ENCODE data around the gene CAPN9.

CAPN9 gene

DNA sequence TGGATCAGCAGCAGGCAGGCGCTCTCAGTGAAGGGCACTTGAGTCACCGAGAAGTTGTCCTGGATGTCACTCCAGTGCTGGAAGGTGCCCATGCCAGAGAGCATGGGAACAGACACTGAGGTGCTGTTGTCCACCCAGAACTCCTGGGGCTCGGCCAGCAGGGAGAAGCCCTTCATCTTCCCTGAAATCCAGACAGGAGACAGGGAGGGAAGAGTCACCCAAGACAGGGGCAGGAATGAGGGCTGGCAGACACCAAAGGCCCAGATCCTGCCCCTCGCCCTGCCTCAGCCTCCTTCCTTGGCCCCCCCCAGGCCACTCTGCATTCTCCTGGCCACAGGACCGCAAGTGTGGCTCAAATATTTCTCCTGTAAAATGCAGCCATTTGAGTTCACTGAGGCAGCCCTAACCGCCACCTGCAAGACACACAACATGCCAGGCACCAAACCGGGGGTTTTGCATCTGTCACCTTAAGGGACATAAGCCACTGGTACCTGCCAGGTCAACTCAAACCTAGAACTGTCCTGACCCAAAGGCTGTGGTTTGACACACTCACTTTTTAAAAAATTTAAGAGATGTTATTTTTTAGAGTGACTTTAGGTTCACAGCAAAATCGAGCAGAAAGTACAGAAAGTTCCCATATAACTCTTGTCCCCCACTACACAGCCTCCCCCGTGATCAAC is 41.0 kb upstream of the CAPN9 start:
- DNase-seq (ENCODE audit: insufficient read length, low spot score), result no peak
- TF ChIP-seq POLR2A (IDR thresholded peaks at IDR 0.05; ENCODE audit: low read depth, low read length), result no peak
- no peak for FAIRE-seq

DNA sequence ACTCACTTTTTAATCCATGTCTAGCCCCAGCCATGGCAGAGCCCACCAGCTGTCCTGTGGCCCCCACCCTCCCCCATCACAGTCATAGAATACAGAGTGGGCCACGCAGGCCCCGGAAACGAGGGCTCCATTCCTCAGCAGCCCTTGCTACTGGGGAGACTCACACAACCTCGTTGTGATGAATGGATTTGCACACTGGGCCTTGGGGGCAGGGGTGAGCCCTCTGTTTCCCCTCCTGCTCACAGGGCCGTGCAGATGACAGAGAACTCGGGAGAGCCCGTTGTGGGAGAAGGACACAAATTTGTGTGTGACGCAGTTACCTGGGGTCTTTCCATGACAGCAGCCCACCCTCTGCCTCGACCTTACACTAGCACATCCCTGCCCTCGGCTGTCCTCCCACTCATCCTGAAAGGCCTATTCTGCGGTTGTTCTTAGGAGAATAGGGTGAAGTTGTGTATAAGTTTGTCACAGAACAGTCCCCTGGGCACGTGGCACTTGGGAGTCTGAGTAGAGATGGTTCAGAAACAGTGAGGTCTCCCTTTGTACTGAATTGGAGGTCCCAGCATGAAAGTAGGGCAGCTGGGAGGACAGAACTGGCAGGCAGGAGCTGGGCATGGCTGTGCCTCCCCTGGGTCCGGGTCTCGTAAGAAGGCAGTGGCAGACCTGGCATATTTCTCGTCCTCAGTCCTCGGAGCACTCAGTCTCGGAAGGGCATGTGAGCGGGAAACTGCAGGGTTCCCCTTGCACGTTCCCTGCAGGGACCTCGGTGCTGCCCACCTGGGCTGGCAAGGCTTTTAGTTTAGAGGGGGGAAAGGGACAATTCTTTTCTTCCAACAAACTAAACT is 40.1 kb upstream of the CAPN9 start:
- no peak for TF ChIP-seq POLR2A (IDR thresholded peaks at IDR 0.05; ENCODE audit: low read depth, low read length)
- no peak for FAIRE-seq
- no peak for DNase-seq (ENCODE audit: insufficient read length, low spot score)

DNA sequence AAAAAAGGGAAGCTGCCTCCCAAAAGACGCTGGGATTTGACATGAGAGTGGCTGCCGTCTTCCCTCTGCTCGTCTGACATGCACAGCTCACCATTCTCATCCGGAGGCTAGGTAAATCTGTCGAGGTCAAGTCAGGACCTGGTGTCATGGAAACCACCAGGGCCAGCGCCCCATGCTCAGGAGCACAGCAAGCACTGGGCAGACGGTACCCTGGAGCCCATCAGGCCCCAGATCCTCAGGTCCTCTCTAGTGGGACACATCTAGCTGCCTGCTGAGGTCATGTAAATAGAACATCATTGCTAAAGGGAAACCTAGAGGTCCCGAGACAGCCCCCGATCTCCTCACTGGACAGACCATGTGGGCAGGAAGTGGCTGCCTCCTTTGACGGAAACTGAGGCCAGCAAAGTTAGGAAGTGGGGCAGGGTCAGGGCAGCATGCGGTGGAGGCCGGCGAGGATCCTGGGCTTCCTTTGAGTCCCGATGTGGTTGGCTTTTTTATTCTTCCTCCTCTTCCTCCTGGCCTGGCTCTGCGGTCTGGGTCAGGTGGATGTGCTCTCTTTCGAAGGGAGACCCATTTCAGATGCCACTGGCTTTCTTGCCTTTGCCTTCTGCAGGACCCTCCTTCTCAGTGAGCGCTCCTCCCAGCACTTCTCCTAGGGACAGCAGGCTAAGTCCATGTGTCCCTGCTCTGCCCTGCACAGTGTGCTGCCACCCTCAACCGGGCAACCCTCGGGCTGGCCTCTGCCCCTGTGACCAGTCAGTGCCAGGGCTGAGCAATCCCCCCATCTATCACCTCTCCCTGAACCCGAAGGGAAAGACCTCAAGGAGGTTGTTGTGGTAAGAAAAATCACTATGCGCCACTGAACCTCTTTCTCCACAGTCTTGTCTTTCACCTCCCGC is 39.2 kb upstream of the CAPN9 start:
- no peak for TF ChIP-seq POLR2A (IDR thresholded peaks at IDR 0.05; ENCODE audit: low read depth, low read length)
- DNase-seq (ENCODE audit: insufficient read length, low spot score), result no peak
- FAIRE-seq, result no peak

DNA sequence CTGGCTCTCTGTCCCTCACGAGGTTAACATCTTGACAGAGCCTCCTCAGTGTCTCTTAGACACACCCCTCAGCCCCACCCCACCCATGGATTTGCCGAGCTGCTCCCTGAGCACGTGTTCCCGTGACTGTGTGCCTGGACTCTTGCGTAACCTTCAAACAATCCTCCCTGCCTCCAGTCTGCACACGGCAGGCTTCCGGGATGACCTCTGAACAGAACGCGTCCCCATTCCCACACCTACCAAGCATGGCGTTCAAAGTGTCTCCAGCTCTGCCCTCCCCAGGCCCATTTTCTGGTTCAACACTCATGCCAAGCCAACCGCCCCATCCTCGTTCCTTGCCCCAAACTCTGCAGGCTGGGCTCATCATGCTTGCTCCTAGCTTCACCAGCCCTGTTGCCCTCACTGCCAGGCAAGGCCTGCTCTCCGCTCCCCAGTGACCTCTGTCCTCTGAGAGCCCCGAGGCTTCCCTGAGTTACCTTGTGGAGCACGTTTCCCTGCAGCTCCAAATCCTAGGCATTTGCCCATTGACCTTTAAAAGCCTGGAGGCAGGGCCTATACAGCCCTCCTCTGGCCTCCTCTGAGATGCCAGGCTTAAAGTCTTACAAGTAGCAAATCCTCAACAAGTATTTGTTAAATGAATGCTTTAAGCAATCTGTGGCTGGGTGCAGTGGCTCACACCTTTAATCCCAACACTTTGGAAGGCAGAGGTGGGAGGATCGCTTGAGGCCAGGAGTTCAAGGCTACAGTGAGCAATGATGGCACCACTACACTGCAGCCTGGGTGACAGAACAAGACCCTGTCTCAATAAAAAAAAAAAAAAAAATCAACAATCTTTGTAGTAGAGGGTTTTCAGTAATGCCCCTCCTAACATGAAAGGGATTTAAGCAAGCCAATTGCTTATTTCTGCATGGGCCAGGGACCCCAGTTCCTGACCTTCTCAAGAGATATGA is 38.3 kb upstream of the CAPN9 start:
- FAIRE-seq, result no peak

DNA sequence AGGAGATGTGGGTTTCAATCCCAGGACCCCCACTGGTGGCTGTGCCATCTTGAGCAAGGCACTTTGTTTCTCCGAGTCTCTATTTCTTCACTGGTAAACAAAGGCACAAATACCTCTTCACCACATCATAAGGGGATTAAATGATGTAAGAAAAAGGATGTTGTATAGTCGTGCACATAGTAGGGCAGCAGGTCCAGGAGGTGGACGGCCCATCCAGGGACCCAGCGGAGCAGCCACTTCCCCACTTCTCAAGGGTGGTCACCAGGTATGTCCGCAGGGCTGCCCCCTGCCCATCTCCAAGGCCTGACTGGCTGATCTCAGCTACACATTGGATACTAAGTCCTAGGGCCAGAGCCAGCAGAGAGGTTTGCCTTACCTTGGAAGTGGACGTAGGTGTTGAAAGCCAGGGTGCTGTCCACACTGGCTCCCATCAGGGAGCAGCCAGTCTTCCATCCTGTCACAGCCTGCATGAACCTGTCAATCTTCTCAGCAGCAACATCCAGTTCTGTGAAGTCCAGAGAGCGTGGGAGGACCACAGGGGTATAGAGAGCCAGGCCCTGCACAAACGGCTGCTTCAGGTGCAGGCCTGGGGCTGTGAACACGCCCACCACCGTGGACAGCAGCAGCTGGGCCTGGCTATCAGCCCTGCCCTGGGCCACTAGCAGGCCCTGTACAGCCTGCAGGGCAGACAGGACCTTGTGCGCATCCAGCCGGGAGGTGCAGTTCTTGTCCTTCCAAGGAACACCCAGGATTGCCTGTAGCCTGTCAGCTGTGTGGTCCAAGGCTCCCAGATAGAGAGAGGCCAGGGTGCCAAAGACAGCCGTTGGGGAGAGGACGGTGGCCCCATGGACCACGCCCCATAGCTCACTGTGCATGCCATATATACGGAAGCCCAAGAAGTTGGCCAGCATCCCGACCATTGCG is 37.3 kb upstream of the CAPN9 start:
- no peak for DNase-seq (ENCODE audit: insufficient read length, low spot score)
- TF ChIP-seq POLR2A (IDR thresholded peaks at IDR 0.05; ENCODE audit: low read depth, low read length), result no peak
- no peak for FAIRE-seq

More for the DNA sequence above, 38.3 kb upstream of the CAPN9 start:
- TF ChIP-seq POLR2A (IDR thresholded peaks at IDR 0.05; ENCODE audit: low read depth, low read length), result no peak
- DNase-seq (ENCODE audit: insufficient read length, low spot score), result no peak

DNA sequence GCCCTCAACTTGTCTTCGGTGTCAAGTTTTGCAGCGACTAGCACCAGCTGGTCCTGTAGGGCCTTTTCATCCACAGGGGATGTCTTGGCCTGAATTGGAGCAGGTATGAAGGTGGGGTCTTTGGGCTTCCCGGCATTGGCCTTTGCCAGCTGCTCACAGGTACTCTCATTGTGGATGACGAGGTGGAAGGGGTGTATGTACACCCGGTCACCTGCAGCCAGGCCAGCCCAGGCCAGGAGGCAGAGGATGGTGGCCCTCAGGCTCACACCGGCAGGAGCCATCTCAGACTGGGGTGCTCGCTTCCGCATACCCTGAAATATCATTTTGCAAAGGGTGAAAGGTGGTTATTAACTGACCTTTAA is 36.7 kb upstream of the CAPN9 start:
- no peak for FAIRE-seq
- TF ChIP-seq POLR2A (IDR thresholded peaks at IDR 0.05; ENCODE audit: low read depth, low read length), result no peak
- no peak for DNase-seq (ENCODE audit: insufficient read length, low spot score)

DNA sequence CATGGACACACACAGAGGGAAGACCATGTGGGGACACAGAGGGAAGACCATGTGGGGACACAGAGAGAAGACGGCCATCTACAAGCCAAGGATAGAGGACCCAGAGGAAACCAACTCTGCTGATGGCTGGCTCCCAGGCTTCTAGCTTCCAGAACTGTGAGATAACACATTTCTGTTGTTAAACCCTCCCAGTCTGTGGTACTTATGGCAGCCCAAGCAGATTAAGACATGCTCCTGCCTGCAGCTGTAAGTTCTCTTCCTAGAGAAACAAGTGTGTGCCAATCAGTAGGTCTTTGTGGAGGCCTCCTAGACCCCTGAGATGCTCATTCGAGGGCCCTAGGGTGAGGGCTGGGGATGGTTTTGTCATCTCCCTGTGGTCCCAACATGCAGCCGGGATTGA is 35.9 kb upstream of the CAPN9 start:
- DNase-seq (ENCODE audit: insufficient read length, low spot score) (no peak), FAIRE-seq (no peak)
- no peak for TF ChIP-seq POLR2A (IDR thresholded peaks at IDR 0.05; ENCODE audit: low read depth, low read length)

DNA sequence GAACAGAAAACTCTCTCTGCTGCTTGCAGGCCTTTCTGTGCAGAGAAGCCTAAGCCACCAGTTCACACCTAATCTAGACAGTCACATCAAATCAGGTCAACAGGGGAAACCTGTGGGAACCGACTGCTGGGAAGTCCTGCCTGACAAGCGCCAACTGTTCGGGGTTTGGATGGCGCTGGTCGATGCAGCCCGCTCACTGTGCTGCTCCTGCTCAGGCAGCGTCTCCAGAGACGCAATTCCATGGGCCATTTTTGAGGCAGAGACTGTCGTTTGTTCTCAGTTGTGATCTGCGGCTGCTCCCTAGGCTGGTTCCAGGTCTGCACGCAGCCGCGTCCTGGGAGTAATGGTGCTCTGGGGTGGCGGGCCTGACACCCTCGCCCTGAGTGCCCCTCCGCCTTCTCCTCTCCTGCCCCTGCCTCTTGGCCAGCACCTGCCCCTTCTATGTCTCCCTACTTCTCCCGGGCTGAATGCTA is 34.7 kb upstream of the CAPN9 start:
- no peak for TF ChIP-seq POLR2A (IDR thresholded peaks at IDR 0.05; ENCODE audit: low read depth, low read length)
- FAIRE-seq, result no peak
- DNase-seq (ENCODE audit: insufficient read length, low spot score), result no peak

DNA sequence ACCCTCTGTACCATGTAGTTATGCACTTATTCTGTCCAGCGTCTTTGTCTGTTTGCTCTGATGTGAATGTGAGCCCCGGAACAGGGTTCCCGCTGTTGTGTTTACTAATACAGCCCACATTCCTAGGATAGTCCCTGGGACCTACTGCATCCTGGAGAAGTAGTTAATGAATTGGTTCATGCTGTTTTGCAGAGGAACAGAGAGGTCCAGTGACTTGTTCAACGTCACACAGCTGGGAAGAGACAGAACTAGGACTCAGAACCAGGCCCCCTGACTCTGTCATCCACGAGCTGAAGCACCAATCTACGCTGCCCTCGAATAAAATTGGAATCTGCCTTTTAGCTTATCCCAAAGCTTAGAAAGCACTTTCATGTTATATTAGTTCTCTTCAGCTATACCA is 34.0 kb upstream of the CAPN9 start:
- FAIRE-seq (no peak), DNase-seq (ENCODE audit: insufficient read length, low spot score) (no peak)
- TF ChIP-seq POLR2A (IDR thresholded peaks at IDR 0.05; ENCODE audit: low read depth, low read length), result no peak

DNA sequence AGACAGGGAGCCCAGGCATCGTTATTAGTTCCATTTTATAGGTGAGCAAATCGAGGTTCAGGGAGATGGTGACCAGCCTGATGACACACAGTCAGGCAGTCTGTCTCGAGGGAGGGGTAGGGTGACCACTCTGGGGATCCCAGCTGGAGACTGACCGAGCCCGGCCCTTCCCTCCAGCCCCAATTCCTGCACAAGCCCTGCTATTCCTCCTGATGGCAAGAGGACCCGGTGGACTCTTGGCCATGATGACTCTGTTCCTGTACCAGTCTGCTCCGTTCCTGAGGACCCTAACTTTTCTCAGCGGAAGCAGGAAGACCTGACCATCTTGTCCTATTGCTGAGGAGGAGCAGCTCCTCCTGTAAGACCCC is 33.7 kb upstream of the CAPN9 start:
- no peak for TF ChIP-seq POLR2A (IDR thresholded peaks at IDR 0.05; ENCODE audit: low read depth, low read length)
- DNase-seq (ENCODE audit: insufficient read length, low spot score) (no peak), FAIRE-seq (no peak)

DNA sequence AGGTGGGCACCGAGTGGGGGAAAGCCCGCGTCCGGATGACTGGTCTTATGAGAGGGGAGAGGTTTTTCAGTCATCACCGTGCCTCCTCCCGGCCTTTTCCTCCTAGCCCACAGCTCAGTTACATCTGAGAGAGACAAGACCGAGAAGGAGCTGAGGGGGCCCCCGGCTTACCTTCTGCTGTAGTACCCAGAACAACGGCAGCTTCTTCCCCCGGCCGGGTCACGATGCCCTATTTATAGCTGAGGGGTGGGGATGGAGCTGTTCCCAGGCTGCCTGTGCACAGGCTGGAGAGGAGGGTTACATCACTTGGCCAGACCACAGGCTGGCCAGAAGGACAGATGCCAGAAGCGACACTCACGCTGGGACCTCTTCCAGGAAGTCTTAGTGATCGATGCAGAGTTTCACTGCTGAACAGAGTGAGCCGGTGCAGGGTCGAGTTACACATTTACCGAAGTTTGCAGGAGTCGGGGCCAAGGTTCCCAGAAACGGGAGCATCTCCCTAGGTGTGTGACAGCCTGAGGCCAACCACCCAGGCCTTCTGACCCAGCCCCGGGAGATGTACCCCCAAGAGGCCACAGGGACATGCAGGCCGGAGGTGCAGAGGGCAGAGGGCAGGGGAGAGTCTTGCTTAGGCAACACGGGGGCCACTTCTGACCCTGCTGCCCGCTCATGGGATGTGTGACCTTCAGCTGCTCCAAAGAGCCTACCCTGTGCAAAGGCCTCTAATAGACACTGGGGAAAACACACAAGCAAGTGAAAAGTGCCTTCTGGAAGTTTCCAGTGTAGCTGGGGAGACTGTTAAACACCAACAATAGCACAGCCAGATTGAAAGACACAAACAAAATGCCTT is 33.0 kb upstream of the CAPN9 start, which contains the start of gene AGT:
Gene AGT (minus strand): TSS at position 208 of the 850 bp plus-strand sequence. CDS start 3,299 bp downstream, outside the sequence.
- FAIRE-seq (no peak), DNase-seq (ENCODE audit: insufficient read length, low spot score) (peak; percentile 35)
- no peak for TF ChIP-seq POLR2A (IDR thresholded peaks at IDR 0.05; ENCODE audit: low read depth, low read length)

Data from H54 (cell line).